AG08396 (cell line): ENCODE data around the gene NONO.
"Not testable (repeated sequence)": the region's sequence is repeated elsewhere in the genome, so short reads cannot be mapped to it uniquely, and the experiment has no call there.

ENCODE experiments used
- DNase-seq: peaks from one replicate; pipeline ENCODE4 v3.0.0; 2012; ENCODE audit warnings: low spot score, mixed read lengths

NONO gene

GRCh38 chrX:71285929-71286328, 2.5 kb downstream of the NONO start:
- no peak for DNase-seq

GRCh38 chrX:71291381-71291780, 7.9 kb downstream of the NONO start:
- DNase-seq: no peak

- DNase-seq: no peak
Measured at GRCh38 chrX:71292669-71293365, 9.4 kb downstream of the NONO start.

GRCh38 chrX:71296806-71297205, 13.4 kb downstream of the NONO start:
- no peak for DNase-seq

GRCh38 chrX:71298119-71298518, 14.7 kb downstream of the NONO start:
- DNase-seq: no peak

GRCh38 chrX:71300064-71300463, 16.6 kb downstream of the NONO start:
- not testable (repeated sequence) for DNase-seq

- not testable (repeated sequence) for DNase-seq
Measured at GRCh38 chrX:71300495-71300894, 17.1 kb downstream of the NONO start.

- DNase-seq: peak; percentile 46
Measured at GRCh38 chrX:71301195-71301924, 17.9 kb downstream of the NONO start, which contains the start of gene ITGB1BP2. Gene ITGB1BP2, plus strand, starts transcription at chrX:71301750. Its CDS starts 57 bp downstream, at chrX:71301807.

- no peak for DNase-seq
Measured at GRCh38 chrX:71302461-71303213, 19.2 kb downstream of the NONO start.

- DNase-seq: no peak
Measured at GRCh38 chrX:71304561-71304960, 21.1 kb downstream of the NONO start.

- DNase-seq: peak; percentile 24
Measured at GRCh38 chrX:71315917-71316316, 32.5 kb downstream of the NONO start.

- not testable (repeated sequence) for DNase-seq
Measured at GRCh38 chrX:71316959-71317358, 33.5 kb downstream of the NONO start.

GRCh38 chrX:71320126-71320525, 36.7 kb downstream of the NONO start:
- no peak for DNase-seq

GRCh38 chrX:71321731-71322130, 38.3 kb downstream of the NONO start:
- DNase-seq: no peak

- DNase-seq: not testable (repeated sequence)
Measured at GRCh38 chrX:71324452-71324851, 41.0 kb downstream of the NONO start.

GRCh38 chrX:71326394-71326793, 43.0 kb downstream of the NONO start:
- no peak for DNase-seq

- not testable (repeated sequence) for DNase-seq
Measured at GRCh38 chrX:71349151-71349665, 65.8 kb downstream of the NONO start.

- DNase-seq: not testable (repeated sequence)
Measured at GRCh38 chrX:71349867-71350266, 66.4 kb downstream of the NONO start.
